Mesodermal cell (in vitro differentiated cells): ENCODE measurements around the gene UGT2B17.
"Not testable (repeated sequence)": the region's sequence is repeated elsewhere in the genome, so short reads cannot be mapped to it uniquely, and the experiment has no call there.

Experiments
- H3K27ac ChIP-seq: 2 replicates; pipeline ENCODE4 v1.7.0; 2013; ENCODE audit warnings: mild to moderate bottlenecking, low read depth, low read length, moderate library complexity; ENCODE audit not compliant: severe bottlenecking
- H3K36me3 ChIP-seq: 2 replicates; pipeline ENCODE4 v1.7.1; 2013; ENCODE audit warnings: mild to moderate bottlenecking, low read length, moderate library complexity; ENCODE audit not compliant: control insufficient read depth, insufficient read depth
- H3K4me1 ChIP-seq: one replicate; pipeline ENCODE4 v1.7.1; 2013; ENCODE audit warnings: mild to moderate bottlenecking, low read length; ENCODE audit not compliant: insufficient read depth, control insufficient read depth, poor library complexity, severe bottlenecking
- H3K4me3 ChIP-seq: 2 replicates; pipeline ENCODE4 v1.7.0; 2013; ENCODE audit warnings: low read length, control low read depth, mild to moderate bottlenecking; ENCODE audit not compliant: insufficient read depth, poor library complexity, severe bottlenecking; ENCODE audit errors: extremely low read depth
- H3K9me3 ChIP-seq: 2 replicates; pipeline ENCODE4 v1.7.1; 2013; ENCODE audit warnings: mild to moderate bottlenecking, low read length, moderate library complexity; ENCODE audit not compliant: control insufficient read depth
- WGBS, 2 experiments: methylation state at CpG; one replicate each; pipeline ENCODE4 v1.1.5; 2013; ENCODE audit warnings: missing lambda C conversion rate in 2 of 2; ENCODE audit not compliant: insufficient coverage in 2 of 2; 5-methylcytosine and 5-hydroxymethylcytosine counted together

The UGT2B17 gene

DNA sequence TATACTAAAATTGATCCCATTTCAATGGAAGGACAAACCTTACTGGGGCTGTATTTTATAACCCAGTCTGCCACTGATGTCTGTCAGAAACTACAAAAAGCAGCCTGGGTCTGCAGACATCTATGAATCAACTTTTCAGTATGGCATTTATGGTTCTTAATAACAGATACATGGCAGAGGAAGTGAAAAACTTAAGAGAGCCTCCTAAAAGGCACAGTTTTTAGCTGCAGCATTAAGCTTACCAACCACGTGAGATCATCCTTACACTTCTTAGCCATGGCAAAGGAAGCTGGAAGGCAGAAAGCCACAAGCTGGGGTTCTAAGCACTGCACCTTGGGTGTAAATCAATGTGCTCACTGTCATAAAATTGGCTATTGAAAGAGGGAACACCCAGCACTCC is 16.6 kb upstream of the UGT2B17 start:
- Histone ChIP-seq H3K9me3 (no peaks in the 10 kb centered on the region), H3K4me3 (no peak overlapping the region), H3K27ac (no peak overlapping the region), H3K4me1 (no peaks in the 10 kb centered on the region), H3K36me3 (no peaks in the 10 kb centered on the region)
- WGBS, 2 experiments = 80 to 100% methylated on average over 1 of the region's 1 CpG

GRCh38 chr4:68591204-68591603 is 15.1 kb upstream of the UGT2B17 start:
- H3K9me3 ChIP-seq = no peaks in the 10 kb centered on the region
- no peak overlapping the region for H3K4me3 ChIP-seq
- WGBS, 2 experiments = 100% methylated on average over 1 of the region's 1 CpG; no CpG with 5 or more reads in 1 of the 2 experiments
- H3K36me3 ChIP-seq = no peaks in the 10 kb centered on the region
- H3K27ac ChIP-seq = no peak overlapping the region
- no peaks in the 10 kb centered on the region for H3K4me1 ChIP-seq

GRCh38 chr4:68589790-68590189 is 13.7 kb upstream of the UGT2B17 start:
- Histone ChIP-seq H3K27ac (no peak overlapping the region), H3K4me3 (no peak overlapping the region), H3K4me1 (no peaks in the 10 kb centered on the region), H3K36me3 (no peaks in the 10 kb centered on the region), H3K9me3 (no peaks in the 10 kb centered on the region)

GRCh38 chr4:68582339-68582717 is 6.2 kb upstream of the UGT2B17 start:
- WGBS, 2 experiments = 83 to 88% methylated on average over 1 to 2 of the region's 4 CpGs

GRCh38 chr4:68581383-68582338 is 5.5 kb upstream of the UGT2B17 start:
- no peaks in the 10 kb centered on the region for H3K36me3 ChIP-seq
- H3K9me3 ChIP-seq = no peaks in the 10 kb centered on the region
- no peaks in the 10 kb centered on the region for H3K4me1 ChIP-seq
- no peak overlapping the region for H3K27ac ChIP-seq
- WGBS, 2 experiments = 84 to 87% methylated on average over 4 to 6 of the region's 6 CpGs
- no peak overlapping the region for H3K4me3 ChIP-seq

More at GRCh38 chr4:68582339-68582717, 6.2 kb upstream of the UGT2B17 start:
- Histone ChIP-seq H3K9me3 (no peaks in the 10 kb centered on the region), H3K4me3 (no peak overlapping the region), H3K4me1 (no peaks in the 10 kb centered on the region), H3K27ac (no peak overlapping the region), H3K36me3 (no peaks in the 10 kb centered on the region)

- Histone ChIP-seq H3K9me3 (no peaks in the 10 kb centered on the region), H3K36me3 (no peaks in the 10 kb centered on the region), H3K27ac (no peak overlapping the region), H3K4me1 (no peaks in the 10 kb centered on the region), H3K4me3 (no peak overlapping the region)
- WGBS, 2 experiments = 95 to 100% methylated on average over 1 of the region's 3 CpGs
Observed at GRCh38 chr4:68577590-68577989, 1.5 kb upstream of the UGT2B17 start.

DNA sequence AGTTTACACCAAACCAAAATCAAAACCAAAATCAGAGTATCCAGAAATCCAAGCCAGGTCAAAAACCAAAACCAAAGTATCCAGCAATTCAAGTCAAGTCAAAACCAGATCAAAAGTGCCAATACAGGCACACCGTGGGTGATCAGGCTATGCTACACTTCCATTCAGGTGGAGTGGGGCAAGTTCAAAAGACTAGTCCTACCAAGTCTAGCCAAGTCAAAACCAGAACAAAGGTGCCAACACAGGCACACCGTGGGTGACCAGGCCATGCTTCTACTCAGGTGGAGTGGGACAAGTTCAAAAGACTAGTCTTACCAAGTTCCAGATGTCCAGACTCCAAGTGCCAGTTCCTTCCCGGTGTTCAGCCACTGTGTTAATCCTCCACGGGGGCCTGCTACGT is 486 bp downstream of the UGT2B17 start:
- H3K4me1 ChIP-seq, H3K9me3 ChIP-seq, H3K27ac ChIP-seq, H3K36me3 ChIP-seq, H3K4me3 ChIP-seq: not testable (repeated sequence)
- WGBS, 2 experiments = 89 to 95% methylated on average over 4 of the region's 5 CpGs

GRCh38 chr4:68575081-68575480 is 1.0 kb downstream of the UGT2B17 start:
- Histone ChIP-seq H3K9me3 (no peaks in the 10 kb centered on the region), H3K27ac (no peak overlapping the region), H3K4me3 (no peak overlapping the region), H3K36me3 (no peaks in the 10 kb centered on the region), H3K4me1 (no peaks in the 10 kb centered on the region)
- no CpG with 5 or more reads among the region's 1 CpG for WGBS, 2 experiments

DNA sequence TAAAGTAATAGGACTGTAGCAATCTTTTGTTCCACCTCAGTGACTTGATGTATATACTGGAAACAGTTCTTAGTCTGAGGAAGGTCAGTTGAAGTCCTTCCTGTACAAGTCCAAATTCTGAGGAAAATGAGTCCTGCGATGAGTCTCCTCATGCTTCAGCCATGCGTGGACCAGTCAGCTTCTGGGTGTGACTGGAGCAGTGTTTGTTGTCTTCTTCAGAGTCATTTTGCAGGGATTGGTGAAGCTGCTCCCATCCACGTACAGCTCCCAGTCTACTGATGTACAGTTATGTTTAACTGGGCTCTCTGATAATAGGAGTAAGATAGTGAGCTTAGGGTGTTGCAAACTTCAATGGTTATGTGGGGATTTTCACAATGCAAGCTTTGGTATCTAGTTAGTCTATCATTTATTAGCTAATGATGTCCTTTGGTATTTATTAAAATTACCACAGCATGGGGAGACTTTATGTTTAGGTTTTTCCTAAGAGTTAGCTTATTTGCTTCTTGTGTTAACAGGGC is 3.4 kb downstream of the UGT2B17 start:
- WGBS, 2 experiments = 93 to 94% methylated on average over 2 to 3 of the region's 3 CpGs

GRCh38 chr4:68570122-68570507 is 6.0 kb downstream of the UGT2B17 start:
- 93 to 100% methylated on average over 2 to 3 of the region's 4 CpGs for WGBS, 2 experiments
- Histone ChIP-seq H3K4me1 (no peaks in the 10 kb centered on the region), H3K9me3 (no peaks in the 10 kb centered on the region), H3K4me3 (no peak overlapping the region), H3K36me3 (no peaks in the 10 kb centered on the region), H3K27ac (no peak overlapping the region)

More for the DNA sequence above, 3.4 kb downstream of the UGT2B17 start:
- Histone ChIP-seq H3K9me3 (no peaks in the 10 kb centered on the region), H3K36me3 (no peaks in the 10 kb centered on the region), H3K4me3 (no peak overlapping the region), H3K27ac (no peak overlapping the region), H3K4me1 (no peaks in the 10 kb centered on the region)

- Histone ChIP-seq H3K4me3 (no peak overlapping the region), H3K4me1 (no peaks in the 10 kb centered on the region), H3K27ac (no peak overlapping the region), H3K9me3 (no peaks in the 10 kb centered on the region), H3K36me3 (no peaks in the 10 kb centered on the region)
- WGBS, 2 experiments = 92 to 94% methylated on average over 6 to 7 of the region's 7 CpGs
Observed at GRCh38 chr4:68569466-68570121, 6.5 kb downstream of the UGT2B17 start.
